GM12878 (cell line): Measurements from ENCODE around the gene CAPN1. TPM values are rescaled to one million over a fixed set of nuclear protein-coding genes. Genes with fewer than 3 reads are reported as not detected.

Experiments used
- ATAC-seq: fragments of 200-7000 bp; cut with Tn5 transposase; 3 replicates; pipeline ENCODE4 v1.9.1; 2020; ENCODE audit warnings: mild to moderate bottlenecking, moderate library complexity
- BruUV-seq: library from RNA; stranded (reverse); fragments of 400-500 nt; replicated peaks from 2 replicates; lab custom pipeline; 2021; lab: Mats Ljungman, UMichigan
- CTCF ChIA-PET: fragments of 300-600 bp; sonication (Branson Sonifier 250); formaldehyde crosslinking; extraction: SDS; loops from one replicate; lab custom pipeline; 2021; ENCODE audit warnings: inconsistent platforms; lab: Yijun Ruan, JAX
- POLR2A ChIA-PET: fragments of 350-600 bp; formaldehyde crosslinking; extraction: SDS; loops from one replicate; lab custom pipeline; 2021; ENCODE audit warnings: inconsistent platforms; lab: Charles Lee
- RAD21 ChIA-PET: fragments of 300-600 bp; sonication (Branson Sonifier 250); formaldehyde crosslinking; loops from one replicate; lab custom pipeline; 2023; ENCODE audit warnings: antibody characterized with exemption; ENCODE audit not compliant: unreplicated experiment; lab: Charles Lee
- SMC1A ChIA-PET: fragments of 300-600 bp; sonication (Branson Sonifier 250); formaldehyde crosslinking; loops from one replicate; lab custom pipeline; 2023; ENCODE audit not compliant: unreplicated experiment, uncharacterized antibody; lab: Charles Lee
- DNase-seq: peaks from one replicate; pipeline ENCODE4 v3.0.0-alpha.2; 2011; ENCODE audit warnings: low read depth, low spot score
- FAIRE-seq: peaks from 3 replicates; lab custom pipeline; 2011; peaks lifted over from hg19 to GRCh38; lab: Jason Lieb, UNC
- H2AFZ ChIP-seq: 2 replicates; pipeline ENCODE4 v1.6.0; 2011; ENCODE audit warnings: low read depth, low read length, control low read depth; ENCODE audit not compliant: control insufficient read depth
- H3K27ac ChIP-seq: 2 replicates; pipeline ENCODE4 v1.5.1; 2011; ENCODE audit warnings: control low read depth; ENCODE audit not compliant: control insufficient read depth, insufficient read depth
- H3K27me3 ChIP-seq, 2 experiments: replicated peaks in 1 of 2; 2 replicates each; pipeline versions ENCODE4 v1.6.0 to v1.6.1; 2011; ENCODE audit warnings: low read length in 1 of 2; ENCODE audit not compliant: control insufficient read depth in 2 of 2, insufficient read depth in 2 of 2
- H3K36me3 ChIP-seq, 2 experiments: 2 replicates each; pipeline ENCODE4 v1.5.1; 2011; ENCODE audit warnings: low read length in 1 of 2; ENCODE audit not compliant: control insufficient read depth in 2 of 2, insufficient read depth in 2 of 2
- H3K4me1 ChIP-seq: 2 replicates; pipeline ENCODE4 v1.6.1; 2011; ENCODE audit warnings: mild to moderate bottlenecking, low read length, moderate library complexity, mixed read lengths; ENCODE audit not compliant: control insufficient read depth, insufficient read depth
- H3K4me2 ChIP-seq: 2 replicates; pipeline ENCODE4 v1.6.0; 2011; ENCODE audit warnings: control low read depth; ENCODE audit not compliant: control insufficient read depth, insufficient read depth
- H3K4me3 ChIP-seq: fragments of 200-600 bp; sonication (generic); 2 replicates; pipeline ENCODE4 v1.5.1; 2016
- H3K79me2 ChIP-seq: 2 replicates; pipeline ENCODE4 v1.6.0; 2011; ENCODE audit warnings: low read length; ENCODE audit not compliant: control insufficient read depth, insufficient read depth
- H3K9ac ChIP-seq: 2 replicates; pipeline ENCODE4 v1.8.0; 2011; ENCODE audit warnings: low read length, control low read depth, mixed read lengths; ENCODE audit not compliant: control insufficient read depth, insufficient read depth
- H3K9me3 ChIP-seq: replicated peaks from 3 replicates; pipeline ENCODE4 v1.5.1; 2011; ENCODE audit warnings: mild to moderate bottlenecking, low read length; ENCODE audit not compliant: control insufficient read depth, insufficient read depth
- H4K20me1 ChIP-seq: 2 replicates; pipeline ENCODE4 v1.6.0; 2011; ENCODE audit not compliant: control insufficient read depth, insufficient read depth
- ATF7 ChIP-seq: fragments of 450-650 bp; IDR thresholded peaks from 2 replicates; pipeline ENCODE4 v1.6.1; 2016; ENCODE audit warnings: low read depth, mild to moderate bottlenecking
- EZH2 ChIP-seq: IDR thresholded peaks from 2 replicates; pipeline ENCODE4 v1.6.1; 2012; ENCODE audit warnings: low read depth, mild to moderate bottlenecking, control low read depth, inconsistent platforms, low read length, borderline replicate concordance; ENCODE audit not compliant: control insufficient read depth
- GABPA ChIP-seq: IDR thresholded peaks from 2 replicates; pipeline ENCODE4 v1.6.1; 2014; ENCODE audit warnings: antibody characterized with exemption, low read depth, mild to moderate bottlenecking, inconsistent platforms
- GATAD2B ChIP-seq: fragments of 450-650 bp; conservative IDR thresholded peaks from 2 replicates; pipeline ENCODE4 v1.6.1; 2017; ENCODE audit warnings: low read depth, mild to moderate bottlenecking, moderate library complexity
- IRF4 ChIP-seq: IDR thresholded peaks from 2 replicates; pipeline ENCODE4 v1.6.1; 2011; ENCODE audit warnings: low read depth, low read length
- KAT2A ChIP-seq: conservative IDR thresholded peaks from 2 replicates; pipeline ENCODE4 v1.6.1; 2011; ENCODE audit warnings: low read depth, low read length; ENCODE audit not compliant: control insufficient read depth
- MLLT1 ChIP-seq: fragments of 450-650 bp; IDR thresholded peaks from 2 replicates; pipeline ENCODE4 v1.6.1; 2016; ENCODE audit warnings: mild to moderate bottlenecking
- MXI1 ChIP-seq: fragments of 150-350 bp; IDR thresholded peaks from 2 replicates; pipeline ENCODE4 v1.6.1; 2011; ENCODE audit warnings: low read depth, mild to moderate bottlenecking, inconsistent platforms, low read length, improper control_type of control experiment
- NR2C1 ChIP-seq: fragments of 450-650 bp; IDR thresholded peaks from 2 replicates; pipeline ENCODE4 v1.6.1; 2017; ENCODE audit warnings: antibody characterized with exemption, mild to moderate bottlenecking, moderate library complexity
- POLR2A ChIP-seq: IDR thresholded peaks from 2 replicates; pipeline ENCODE4 v1.6.1; 2011; ENCODE audit warnings: low read depth, mild to moderate bottlenecking, low read length
- SIN3A ChIP-seq: IDR thresholded peaks from 2 replicates; pipeline ENCODE4 v1.6.1; 2012; ENCODE audit warnings: low read depth, low read length, improper control_type of control experiment
- SMARCA5 ChIP-seq: fragments of 450-650 bp; IDR thresholded peaks from 2 replicates; pipeline ENCODE4 v1.6.1; 2017; ENCODE audit warnings: mild to moderate bottlenecking
- SPI1 ChIP-seq: IDR thresholded peaks from 2 replicates; pipeline ENCODE4 v1.6.1; 2011; ENCODE audit warnings: low read depth, mild to moderate bottlenecking, low read length, moderate library complexity, borderline replicate concordance; ENCODE audit not compliant: insufficient read depth
- STAT3 ChIP-seq: IDR thresholded peaks from 2 replicates; pipeline ENCODE4 v1.6.1; 2011; ENCODE audit warnings: low read depth, low read length, improper control_type of control experiment
- ZNF24 ChIP-seq: fragments of 450-650 bp; IDR thresholded peaks from 2 replicates; pipeline ENCODE4 v1.6.1; 2017; ENCODE audit warnings: antibody characterized with exemption, mild to moderate bottlenecking
- WGBS: methylation state at CpG from one replicate; pipeline ENCODE4 v1.1.6; 2016; ENCODE audit warnings: low lambda C conversion rate; ENCODE audit not compliant: insufficient replicate concordance, insufficient coverage; ENCODE audit errors: missing lambda C conversion rate; 5-methylcytosine and 5-hydroxymethylcytosine counted together
- in situ Hi-C: fragments of 300-500 bp; cut with MboI; formaldehyde crosslinking; loops from 9 replicates; pipeline ENCODE4 v1.14.3; 2018; ENCODE audit warnings: mixed read lengths
- intact Hi-C: fragments of 100-400 bp; cut with micrococcal nuclease; formaldehyde crosslinking; loops from one replicate; pipeline ENCODE4 v1.14.2; 2022; ENCODE audit not compliant: unreplicated experiment
- polyA plus RNA-seq, 11 experiments: library from polyadenylated mRNA; depleted of rRNA in 4 of 11; unstranded in 6 of 11; stranded (reverse) in 5 of 11; fragments of >200 nt; fragmentation: Nextera tagmentation in 4 of 11; fragmentation: Illumina TruSeq in 1 of 11; extraction: Ambion mirVana in 4 of 11; extraction: Trizol in 1 of 11; gene quantifications; 1 replicate in 1 of 11; 2 replicates in 10 of 11; pipeline versions ENCODE4 v1.2.1 to v1.2.3, GENCODE V29; 2011 to 2016; ENCODE audit warnings: inconsistent platforms in 2 of 11, missing spikeins in 2 of 11, low read depth in 1 of 11
- total RNA-seq, 4 experiments: library from RNA; depleted of rRNA in 3 of 4; stranded (reverse); fragments of >200 nt in 3 of 4; fragmentation: Illumina TruSeq in 1 of 4; extraction: Trizol in 1 of 4; gene quantifications; 2 replicates each; pipeline versions ENCODE4 v1.2.1 to v1.2.3, GENCODE V29; 2013 to 2021

The CAPN1 gene
- total and polyA plus RNA-seq, 10 of the 15 experiments (the other 5 are each of a cell fraction or from before 2014, with no cell fraction given), result 2.2 to 167 (median 77.3) TPM

- TF ChIP-seq KAT2A (no peak), MXI1 (no peak), POLR2A (no peak), GATAD2B (no peak)
Measured at GRCh38 chr11:65136515-65137096, 45.1 kb upstream of the CAPN1 start (continued).

GRCh38 chr11:65141896-65142494 lies 39.7 kb upstream of the CAPN1 start:
- POLR2A ChIA-PET, result no interaction called here
- TF ChIP-seq MLLT1 (no peak), ATF7 (no peak), EZH2 (no peak), SPI1 (no peak), SMARCA5 (no peak), IRF4 (no peak), NR2C1 (no peak), ZNF24 (no peak), GABPA (no peak), SIN3A (no peak), STAT3 (no peak)
- BruUV-seq, result no TSS peak
- SMC1A ChIA-PET, result no interaction called here
- intact Hi-C loops, result loop anchor here (2.0 kb wide), 1 partner anchor 21 kb away; no protein-coding TSS in a partner anchor
- FAIRE-seq (peak; percentile 71), DNase-seq (no peak), ATAC-seq (no peak)
- CTCF ChIA-PET, result no interaction called here
- no peaks in the 10 kb centered on the region for H3K79me2 ChIP-seq
- RAD21 ChIA-PET, result no interaction called here
- no peaks in the 10 kb centered on the region for H3K4me1 ChIP-seq
- H3K4me2 ChIP-seq, result no peak overlapping the region
- no peaks in the 10 kb centered on the region for H3K9me3 ChIP-seq
- H4K20me1 ChIP-seq, result no peaks in the 10 kb centered on the region
- H3K27me3 ChIP-seq, result no peaks in the 10 kb centered on the region; a peak in 2 of 4 replicates
- 30% methylated on average over 7 of the region's 7 CpGs for WGBS
- no peaks in the 10 kb centered on the region for H3K36me3 ChIP-seq
- H3K4me3 ChIP-seq, result no peak overlapping the region
- H2AFZ ChIP-seq, result no peak overlapping the region
- no peak overlapping the region for H3K27ac ChIP-seq
- in situ Hi-C loops, result no loop called here
- no peak overlapping the region for H3K9ac ChIP-seq
